ENCODE results near the gene AP1AR.

AP1AR gene

DNA sequence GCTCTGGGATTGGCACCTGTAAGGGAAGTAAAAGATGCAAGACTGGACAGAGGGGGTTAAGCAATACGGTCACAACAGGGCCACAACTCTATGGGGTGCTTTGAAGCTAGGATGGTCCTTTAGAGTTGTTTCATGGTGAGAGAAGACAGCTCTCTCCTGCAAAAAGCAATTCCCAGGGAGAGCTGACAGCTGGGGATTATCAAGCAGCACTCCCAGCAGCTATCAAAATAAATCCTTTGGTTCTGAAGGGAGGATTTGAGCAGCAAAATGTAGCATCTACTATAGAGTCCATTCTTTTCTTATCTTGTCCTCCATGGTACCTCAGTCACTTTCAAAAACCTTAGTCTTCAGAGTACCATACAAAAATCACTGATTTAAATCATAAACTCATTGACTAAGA lies 35.1 kb upstream of the AP1AR start:
- Histone ChIP-seq H3K9me3 (ENCODE audit: insufficient read depth, low read length) (no peaks in the 10 kb centered on the region), H3K4me1 (ENCODE audit: low read length) (peaks cover 33% of the 10 kb centered on the region), H3K79me2 (ENCODE audit: low read length) (no peaks in the 10 kb centered on the region), H3K36me3 (replicated peaks; ENCODE audit: low read depth, low read length) (no peaks in the 10 kb centered on the region), H2AFZ (ENCODE audit: low read depth, low read length) (no peak overlapping the region), H3K9ac (ENCODE audit: low read length) (no peak overlapping the region), H3K27ac (ENCODE audit: low read length) (no peak overlapping the region), H3K4me3 (ENCODE audit: low read length) (no peak overlapping the region), H3K27me3 (ENCODE audit: low read depth, low read length) (no peaks in the 10 kb centered on the region), H4K20me1 (ENCODE audit: insufficient read depth, low read length) (no peaks in the 10 kb centered on the region), H3K4me2 (ENCODE audit: low read length) (no peak overlapping the region)
- no peak for TF ChIP-seq EZH2phosphoT487 (IDR thresholded peaks at IDR 0.05; ENCODE audit: low read depth)
- TF ChIP-seq, protein P1, sequence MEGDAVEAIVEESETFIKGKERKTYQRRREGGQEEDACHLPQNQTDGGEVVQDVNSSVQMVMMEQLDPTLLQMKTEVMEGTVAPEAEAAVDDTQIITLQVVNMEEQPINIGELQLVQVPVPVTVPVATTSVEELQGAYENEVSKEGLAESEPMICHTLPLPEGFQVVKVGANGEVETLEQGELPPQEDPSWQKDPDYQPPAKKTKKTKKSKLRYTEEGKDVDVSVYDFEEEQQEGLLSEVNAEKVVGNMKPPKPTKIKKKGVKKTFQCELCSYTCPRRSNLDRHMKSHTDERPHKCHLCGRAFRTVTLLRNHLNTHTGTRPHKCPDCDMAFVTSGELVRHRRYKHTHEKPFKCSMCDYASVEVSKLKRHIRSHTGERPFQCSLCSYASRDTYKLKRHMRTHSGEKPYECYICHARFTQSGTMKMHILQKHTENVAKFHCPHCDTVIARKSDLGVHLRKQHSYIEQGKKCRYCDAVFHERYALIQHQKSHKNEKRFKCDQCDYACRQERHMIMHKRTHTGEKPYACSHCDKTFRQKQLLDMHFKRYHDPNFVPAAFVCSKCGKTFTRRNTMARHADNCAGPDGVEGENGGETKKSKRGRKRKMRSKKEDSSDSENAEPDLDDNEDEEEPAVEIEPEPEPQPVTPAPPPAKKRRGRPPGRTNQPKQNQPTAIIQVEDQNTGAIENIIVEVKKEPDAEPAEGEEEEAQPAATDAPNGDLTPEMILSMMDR (IDR thresholded peaks at IDR 0.05; ENCODE audit: low read depth, low read length): no peak

DNA sequence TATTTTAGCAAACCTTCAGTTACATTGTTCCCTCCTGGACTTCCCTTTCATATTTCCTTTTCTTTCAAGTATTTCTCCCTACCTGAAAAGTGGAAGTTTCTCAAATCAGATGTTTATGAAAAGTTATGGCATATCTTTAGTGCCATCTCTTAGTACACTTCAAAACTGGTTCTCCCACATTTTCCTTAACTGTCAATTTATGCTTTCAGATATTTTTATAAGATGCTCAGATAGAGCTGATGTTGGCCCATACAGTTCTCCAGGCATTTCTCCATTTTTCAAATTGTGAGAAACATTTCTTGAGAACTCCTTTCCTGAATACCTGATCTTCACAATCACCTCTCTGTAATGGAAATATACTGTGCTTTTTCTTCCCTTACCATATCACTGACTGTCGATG lies 32.5 kb upstream of the AP1AR start:
- no peaks in the 10 kb centered on the region for H3K27me3 ChIP-seq (ENCODE audit: low read depth, low read length)

DNA sequence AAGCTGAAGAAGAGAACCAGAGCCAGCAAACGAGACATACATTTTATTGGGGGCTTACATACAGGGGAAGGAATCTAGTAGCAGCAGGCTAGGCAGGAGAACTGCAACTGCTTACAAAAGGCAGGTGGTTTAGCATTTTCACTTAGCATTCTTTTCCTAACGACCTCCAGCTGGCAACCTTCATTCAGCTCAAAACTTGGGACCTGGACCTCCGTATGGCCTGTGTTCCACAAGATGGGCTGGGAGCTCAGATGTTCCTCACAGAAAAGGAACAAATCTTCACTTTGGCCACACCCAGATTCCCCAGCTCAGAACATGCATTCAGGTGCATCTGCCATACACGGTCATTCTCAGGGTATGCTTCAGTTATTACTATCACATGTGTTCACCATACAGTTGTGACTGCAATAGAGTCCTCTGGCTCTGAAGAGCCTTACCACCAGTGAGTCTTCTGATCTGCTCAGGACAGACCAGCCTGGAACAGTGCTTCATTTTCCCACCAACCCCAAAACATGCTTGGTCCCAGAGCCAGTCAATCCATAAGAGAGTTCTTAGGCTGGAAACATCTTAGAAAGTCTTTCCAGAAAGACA lies 29.6 kb upstream of the AP1AR start:
- TF ChIP-seq, protein P1 (IDR thresholded peaks at IDR 0.05; ENCODE audit: low read depth, low read length): no peak
- no peak for TF ChIP-seq EZH2phosphoT487 (IDR thresholded peaks at IDR 0.05; ENCODE audit: low read depth)
- H2AFZ ChIP-seq (ENCODE audit: low read depth, low read length): peak overlapping the region; percentile 61
- peak overlapping the region; percentile 90 for H3K27ac ChIP-seq (ENCODE audit: low read length)
- no peaks in the 10 kb centered on the region for H3K27me3 ChIP-seq (ENCODE audit: low read depth, low read length)
- H3K4me2 ChIP-seq (ENCODE audit: low read length): peak overlapping the region; percentile 77
- H3K4me1 ChIP-seq (ENCODE audit: low read length): peaks cover 80% of the 10 kb centered on the region
- H3K36me3 ChIP-seq (replicated peaks; ENCODE audit: low read depth, low read length): no peaks in the 10 kb centered on the region
- H3K9ac ChIP-seq (ENCODE audit: low read length): peak overlapping the region; percentile 49
- H3K79me2 ChIP-seq (ENCODE audit: low read length): no peaks in the 10 kb centered on the region
- H3K4me3 ChIP-seq (ENCODE audit: low read length): peak overlapping the region; percentile 35
- no peaks in the 10 kb centered on the region for H4K20me1 ChIP-seq (ENCODE audit: insufficient read depth, low read length)
- H3K9me3 ChIP-seq (ENCODE audit: insufficient read depth, low read length): no peaks in the 10 kb centered on the region

More for the DNA sequence above, 32.5 kb upstream of the AP1AR start:
- TF ChIP-seq, protein P1 (IDR thresholded peaks at IDR 0.05; ENCODE audit: low read depth, low read length): no peak
- no peak for TF ChIP-seq EZH2phosphoT487 (IDR thresholded peaks at IDR 0.05; ENCODE audit: low read depth)
- peaks cover 58% of the 10 kb centered on the region for H3K4me1 ChIP-seq (ENCODE audit: low read length)
- H3K9me3 ChIP-seq (ENCODE audit: insufficient read depth, low read length): no peaks in the 10 kb centered on the region
- H3K36me3 ChIP-seq (replicated peaks; ENCODE audit: low read depth, low read length): no peaks in the 10 kb centered on the region
- H3K4me2 ChIP-seq (ENCODE audit: low read length): peak overlapping the region; percentile 82
- H4K20me1 ChIP-seq (ENCODE audit: insufficient read depth, low read length): no peaks in the 10 kb centered on the region
- no peak overlapping the region for H2AFZ ChIP-seq (ENCODE audit: low read depth, low read length)
- H3K9ac ChIP-seq (ENCODE audit: low read length): peak overlapping the region; percentile 41; the same call in 1 of the 2 replicates
- peak overlapping the region; percentile 90 for H3K27ac ChIP-seq (ENCODE audit: low read length)
- H3K4me3 ChIP-seq (ENCODE audit: low read length): peak overlapping the region; percentile 58
- no peaks in the 10 kb centered on the region for H3K79me2 ChIP-seq (ENCODE audit: low read length)

DNA sequence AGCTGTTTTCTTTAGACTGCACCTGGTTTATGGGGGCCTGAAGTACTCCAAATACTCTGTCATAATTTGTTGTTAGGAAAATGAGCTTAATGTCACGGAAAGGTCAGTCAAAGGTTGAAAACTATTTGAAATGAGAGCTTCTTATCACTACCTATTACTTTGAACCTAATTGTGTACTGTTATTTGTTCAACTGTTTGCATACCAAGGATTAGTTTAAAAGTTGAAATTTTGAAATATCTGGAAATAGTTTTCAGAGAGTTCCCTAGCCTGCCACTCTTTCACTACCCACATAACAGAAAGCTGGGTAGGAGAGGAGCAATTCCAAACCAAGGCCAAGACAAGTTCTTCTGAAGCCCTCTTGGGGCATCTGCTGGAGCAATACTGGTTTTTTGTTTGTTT lies 28.0 kb upstream of the AP1AR start:
- TF ChIP-seq, protein P1 (IDR thresholded peaks at IDR 0.05; ENCODE audit: low read depth, low read length): no peak
- TF ChIP-seq EZH2phosphoT487 (IDR thresholded peaks at IDR 0.05; ENCODE audit: low read depth): no peak
- H3K4me1 ChIP-seq (ENCODE audit: low read length): peaks cover 80% of the 10 kb centered on the region
- H3K27ac ChIP-seq (ENCODE audit: low read length): peak overlapping the region; percentile 35
- no peaks in the 10 kb centered on the region for H4K20me1 ChIP-seq (ENCODE audit: insufficient read depth, low read length)
- no peak overlapping the region for H3K4me3 ChIP-seq (ENCODE audit: low read length)
- no peaks in the 10 kb centered on the region for H3K27me3 ChIP-seq (ENCODE audit: low read depth, low read length)
- no peak overlapping the region for H3K9ac ChIP-seq (ENCODE audit: low read length)
- H3K36me3 ChIP-seq (replicated peaks; ENCODE audit: low read depth, low read length): no peaks in the 10 kb centered on the region
- H2AFZ ChIP-seq (ENCODE audit: low read depth, low read length): peak overlapping the region; percentile 62
- H3K9me3 ChIP-seq (ENCODE audit: insufficient read depth, low read length): no peaks in the 10 kb centered on the region
- H3K4me2 ChIP-seq (ENCODE audit: low read length): peak overlapping the region; percentile 1; the same call in 1 of the 2 replicates
- H3K79me2 ChIP-seq (ENCODE audit: low read length): no peaks in the 10 kb centered on the region
